Effector memory CD4-positive, alpha-beta T cell (primary cell): ENCODE measurements around the gene SLC10A3.

ENCODE experiments used
- DNase-seq, 3 donors: peaks; one replicate each; pipeline ENCODE4 v3.0.0-alpha.2; 2020
- H3K27ac ChIP-seq: 2 replicates; pipeline ENCODE4 v1.7.0; 2013; ENCODE audit warnings: mild to moderate bottlenecking, low read length, moderate library complexity; ENCODE audit not compliant: insufficient read depth, poor library complexity, severe bottlenecking
- H3K27me3 ChIP-seq: replicated peaks from 2 replicates; pipeline ENCODE4 v1.7.0; 2013; ENCODE audit warnings: mild to moderate bottlenecking, low read length; ENCODE audit not compliant: insufficient read depth, control insufficient read depth, poor library complexity, severe bottlenecking
- H3K36me3 ChIP-seq: 2 replicates; pipeline ENCODE4 v1.7.0; 2013; ENCODE audit warnings: mild to moderate bottlenecking, low read length, moderate library complexity; ENCODE audit not compliant: control insufficient read depth, insufficient read depth
- H3K4me1 ChIP-seq: 2 replicates; pipeline ENCODE4 v1.7.0; 2013; ENCODE audit warnings: low read length, mild to moderate bottlenecking; ENCODE audit not compliant: control insufficient read depth, insufficient read depth, poor library complexity, severe bottlenecking
- H3K4me3 ChIP-seq: 2 replicates; pipeline ENCODE4 v1.7.0; 2013; ENCODE audit warnings: low read length, low read depth, mild to moderate bottlenecking; ENCODE audit not compliant: insufficient read depth, poor library complexity, severe bottlenecking
- H3K9me3 ChIP-seq: 2 replicates; pipeline ENCODE4 v1.7.0; 2013; ENCODE audit warnings: mild to moderate bottlenecking, low read length, moderate library complexity; ENCODE audit not compliant: control insufficient read depth

SLC10A3 gene

GRCh38 chrX:154484255-154485149, 5.9 kb downstream of the SLC10A3 start:
- no peaks in the 10 kb centered on the region for H3K36me3 ChIP-seq
- no peaks in the 10 kb centered on the region for H3K9me3 ChIP-seq
- no peak for DNase-seq
- H3K27ac ChIP-seq: no peak overlapping the region
- no peak overlapping the region for H3K4me3 ChIP-seq
- H3K27me3 ChIP-seq: no peaks in the 10 kb centered on the region
- peaks cover 11% of the 10 kb centered on the region for H3K4me1 ChIP-seq

- H3K36me3 ChIP-seq: no peaks in the 10 kb centered on the region
- no peaks in the 10 kb centered on the region for H3K9me3 ChIP-seq
- peaks cover 12% of the 10 kb centered on the region for H3K4me1 ChIP-seq
- no peak overlapping the region for H3K4me3 ChIP-seq
- H3K27me3 ChIP-seq: no peaks in the 10 kb centered on the region
- H3K27ac ChIP-seq: no peak overlapping the region
- DNase-seq: no peak
Observed at GRCh38 chrX:154483325-154483724, 7.1 kb downstream of the SLC10A3 start.

- Histone ChIP-seq H3K27me3 (no peaks in the 10 kb centered on the region), H3K36me3 (no peaks in the 10 kb centered on the region), H3K4me3 (no peak overlapping the region), H3K4me1 (peaks cover 12% of the 10 kb centered on the region), H3K9me3 (no peaks in the 10 kb centered on the region), H3K27ac (no peak overlapping the region)
- DNase-seq: no peak
Observed at GRCh38 chrX:154482786-154483185, 7.6 kb downstream of the SLC10A3 start.

DNA sequence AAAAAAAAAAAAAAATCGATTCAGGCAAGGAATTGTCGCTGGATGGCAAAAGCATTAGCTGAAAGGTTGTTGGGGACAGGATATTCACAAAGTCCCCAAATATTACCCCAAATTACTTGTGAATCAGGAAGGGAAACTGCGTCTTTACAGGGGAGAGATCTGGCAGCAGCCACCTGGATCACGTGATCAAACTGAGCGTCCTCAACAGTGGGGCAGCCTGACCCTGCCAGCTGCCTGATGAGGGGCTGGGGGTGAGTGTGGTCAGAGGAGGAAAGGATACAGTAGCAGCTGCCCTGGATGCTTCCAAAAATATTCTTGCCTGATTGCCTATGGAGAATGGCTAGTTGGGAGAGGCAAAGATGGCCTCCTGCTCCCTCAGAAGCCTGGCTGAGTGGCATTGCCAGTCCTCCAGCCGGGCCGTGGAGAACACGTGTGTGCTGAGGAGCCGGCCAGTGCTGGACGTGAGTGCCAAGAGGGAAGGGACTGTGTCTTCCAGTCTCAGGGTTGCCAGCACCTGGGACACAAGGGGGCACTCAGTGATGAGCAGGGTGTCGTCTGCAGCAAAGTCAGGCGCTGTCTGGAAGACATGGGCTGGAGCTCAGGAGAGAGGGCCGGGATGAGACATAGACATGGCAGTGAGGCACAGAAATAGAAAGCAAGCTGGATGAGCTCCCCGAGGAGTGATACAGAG, 8.4 kb downstream of the SLC10A3 start:
- H3K4me3 ChIP-seq: no peak overlapping the region
- no peaks in the 10 kb centered on the region for H3K27me3 ChIP-seq
- no peaks in the 10 kb centered on the region for H3K36me3 ChIP-seq
- H3K27ac ChIP-seq: no peak overlapping the region
- DNase-seq: no peak
- no peaks in the 10 kb centered on the region for H3K9me3 ChIP-seq
- H3K4me1 ChIP-seq: peaks cover 16% of the 10 kb centered on the region

GRCh38 chrX:154481195-154481594, 9.2 kb downstream of the SLC10A3 start:
- no peaks in the 10 kb centered on the region for H3K27me3 ChIP-seq
- H3K27ac ChIP-seq: no peak overlapping the region
- DNase-seq: no peak
- H3K36me3 ChIP-seq: no peaks in the 10 kb centered on the region
- H3K4me3 ChIP-seq: no peak overlapping the region
- H3K9me3 ChIP-seq: no peaks in the 10 kb centered on the region
- H3K4me1 ChIP-seq: peaks cover 16% of the 10 kb centered on the region

GRCh38 chrX:154478728-154479622, 11.5 kb downstream of the SLC10A3 start, which contains the start of gene LAGE3:
TSS of gene LAGE3 (minus strand) at chrX:154479281. CDS start at chrX:154478915, 366 bp downstream.
- Histone ChIP-seq H3K4me3 (peak within 1 kb of the TSS; percentile 53), H3K27ac (peak within 1 kb of the TSS; percentile 77), H3K36me3 (no peaks in the 10 kb centered on the region), H3K4me1 (peaks cover 9% of the 10 kb centered on the region), H3K27me3 (no peaks in the 10 kb centered on the region), H3K9me3 (no peaks in the 10 kb centered on the region)
- DNase-seq: peak; percentile 85 to 91 (median 88)

GRCh38 chrX:154477891-154478477, 12.4 kb downstream of the SLC10A3 start:
- no peaks in the 10 kb centered on the region for H3K36me3 ChIP-seq
- no peak for DNase-seq
- peak overlapping the region; percentile 77 for H3K27ac ChIP-seq

DNA sequence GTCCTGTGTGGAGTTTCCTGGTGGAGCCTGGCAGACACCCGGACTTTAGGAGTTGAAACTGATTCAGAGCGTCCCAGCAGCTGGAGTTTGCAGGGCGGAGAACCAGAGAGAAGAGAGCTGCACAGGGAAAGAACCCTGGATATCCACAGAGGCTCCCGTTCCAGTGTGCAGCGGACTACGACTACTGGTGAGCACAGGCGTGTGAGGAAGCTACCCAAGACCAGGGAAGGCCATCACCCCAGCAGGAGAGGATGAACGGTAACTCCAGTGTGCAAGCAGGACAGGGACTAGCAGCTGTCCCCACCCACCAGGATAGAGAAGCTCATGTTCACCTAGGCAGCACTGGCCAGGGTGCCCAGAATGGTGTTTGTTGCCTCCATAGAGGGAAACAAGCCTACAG, 13.6 kb downstream of the SLC10A3 start:
- no peak for DNase-seq
- H3K27me3 ChIP-seq: no peaks in the 10 kb centered on the region

More at GRCh38 chrX:154477891-154478477, 12.4 kb downstream of the SLC10A3 start:
- Histone ChIP-seq H3K4me1 (peaks cover 9% of the 10 kb centered on the region), H3K4me3 (peak overlapping the region; percentile 53), H3K27me3 (no peaks in the 10 kb centered on the region), H3K9me3 (no peaks in the 10 kb centered on the region)

DNA sequence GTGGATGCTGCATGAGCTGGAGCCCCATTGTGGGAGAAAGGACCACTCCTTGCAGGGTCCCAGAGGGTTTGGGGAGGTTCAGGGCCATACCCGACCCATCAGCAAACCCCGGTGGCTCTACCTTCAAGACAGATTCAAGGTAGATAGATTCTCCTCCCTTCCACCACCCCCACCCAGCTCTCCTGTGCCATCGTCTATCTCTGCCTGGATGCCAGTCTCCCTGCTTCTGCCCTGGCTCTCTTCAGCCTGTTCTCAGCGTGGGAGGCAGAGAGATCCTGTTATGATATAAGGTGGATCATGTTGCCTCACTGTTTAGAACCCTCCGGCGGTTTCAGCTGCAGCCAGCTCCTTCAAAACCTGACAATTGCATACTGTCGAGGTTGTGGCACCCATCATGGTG, 16.7 kb downstream of the SLC10A3 start:
- Histone ChIP-seq H3K4me3 (no peak overlapping the region), H3K27ac (no peak overlapping the region), H3K4me1 (peaks cover 4% of the 10 kb centered on the region), H3K27me3 (no peaks in the 10 kb centered on the region), H3K36me3 (peaks cover 14% of the 10 kb centered on the region), H3K9me3 (no peaks in the 10 kb centered on the region)
- no peak for DNase-seq

More for the DNA sequence above, 13.6 kb downstream of the SLC10A3 start:
- Histone ChIP-seq H3K4me1 (peaks cover 9% of the 10 kb centered on the region), H3K4me3 (no peak overlapping the region), H3K27ac (no peak overlapping the region), H3K36me3 (no peaks in the 10 kb centered on the region), H3K9me3 (no peaks in the 10 kb centered on the region)
